KOPT-K1 (cell line): Measurements from ENCODE around the gene ZCCHC2.

Experiments used
- H3K27ac ChIP-seq: fragments of 200-600 bp; sonication (generic); 2 replicates; pipeline ENCODE4 v1.5.1; 2016; ENCODE audit warnings: antibody characterized with exemption, mild to moderate bottlenecking, low read depth, low read length; ENCODE audit not compliant: poor library complexity, severe bottlenecking
- H3K36me3 ChIP-seq: fragments of 200-600 bp; sonication (generic); 2 replicates; pipeline ENCODE4 v1.5.1; 2017; ENCODE audit warnings: antibody characterized with exemption, mild to moderate bottlenecking, low read length, moderate library complexity; ENCODE audit not compliant: insufficient read depth
- H3K9me3 ChIP-seq: fragments of 200-600 bp; sonication (generic); 2 replicates; pipeline ENCODE4 v1.5.1; 2017; ENCODE audit warnings: antibody characterized with exemption, low read length, mild to moderate bottlenecking; ENCODE audit not compliant: insufficient read depth, poor library complexity, severe bottlenecking

ZCCHC2 gene

GRCh38 chr18:62522504-62523254 is at the start of gene ZCCHC2:
Gene ZCCHC2 (plus strand): TSS chr18:62523025. CDS start chr18:62523425, 400 bp downstream.
- no peaks in the 10 kb centered on the region for H3K9me3 ChIP-seq
- no peaks in the 10 kb centered on the region for H3K36me3 ChIP-seq
- peak within 1 kb of the TSS; percentile 67 for H3K27ac ChIP-seq

- H3K36me3 ChIP-seq, result no peaks in the 10 kb centered on the region
- H3K9me3 ChIP-seq, result peaks cover 20% of the 10 kb centered on the region
- no peak overlapping the region for H3K27ac ChIP-seq
Observed at GRCh38 chr18:62479574-62479973, 43.3 kb upstream of the ZCCHC2 start.

GRCh38 chr18:62480927-62481326 is 41.9 kb upstream of the ZCCHC2 start:
- H3K9me3 ChIP-seq, result peaks cover 20% of the 10 kb centered on the region
- no peaks in the 10 kb centered on the region for H3K36me3 ChIP-seq
- H3K27ac ChIP-seq, result no peak overlapping the region

GRCh38 chr18:62484941-62485340 is 37.9 kb upstream of the ZCCHC2 start:
- Histone ChIP-seq H3K9me3 (peaks cover 18% of the 10 kb centered on the region), H3K27ac (no peak overlapping the region), H3K36me3 (no peaks in the 10 kb centered on the region)

GRCh38 chr18:62485684-62486083 is 37.1 kb upstream of the ZCCHC2 start:
- Histone ChIP-seq H3K36me3 (no peaks in the 10 kb centered on the region), H3K27ac (no peak overlapping the region), H3K9me3 (peaks cover 10% of the 10 kb centered on the region)

- peaks cover 4% of the 10 kb centered on the region for H3K9me3 ChIP-seq
- H3K27ac ChIP-seq, result no peak overlapping the region
Observed at GRCh38 chr18:62486290-62486964, 36.4 kb upstream of the ZCCHC2 start.

GRCh38 chr18:62487161-62487560 is 35.7 kb upstream of the ZCCHC2 start:
- Histone ChIP-seq H3K27ac (no peak overlapping the region), H3K36me3 (no peaks in the 10 kb centered on the region), H3K9me3 (no peaks in the 10 kb centered on the region)

More at GRCh38 chr18:62486290-62486964, 36.4 kb upstream of the ZCCHC2 start:
- no peaks in the 10 kb centered on the region for H3K36me3 ChIP-seq

GRCh38 chr18:62490967-62491695 is 31.7 kb upstream of the ZCCHC2 start:
- Histone ChIP-seq H3K36me3 (no peaks in the 10 kb centered on the region), H3K9me3 (no peaks in the 10 kb centered on the region)

GRCh38 chr18:62493033-62493862 is 29.6 kb upstream of the ZCCHC2 start:
- Histone ChIP-seq H3K9me3 (no peaks in the 10 kb centered on the region), H3K36me3 (no peaks in the 10 kb centered on the region), H3K27ac (no peak overlapping the region)

More at GRCh38 chr18:62490967-62491695, 31.7 kb upstream of the ZCCHC2 start:
- no peak overlapping the region for H3K27ac ChIP-seq

GRCh38 chr18:62494764-62495163 is 28.1 kb upstream of the ZCCHC2 start:
- Histone ChIP-seq H3K27ac (no peak overlapping the region), H3K36me3 (no peaks in the 10 kb centered on the region), H3K9me3 (no peaks in the 10 kb centered on the region)

- Histone ChIP-seq H3K9me3 (no peaks in the 10 kb centered on the region), H3K36me3 (no peaks in the 10 kb centered on the region), H3K27ac (no peak overlapping the region)
Observed at GRCh38 chr18:62496262-62496661, 26.6 kb upstream of the ZCCHC2 start.

- Histone ChIP-seq H3K36me3 (no peaks in the 10 kb centered on the region), H3K9me3 (no peaks in the 10 kb centered on the region), H3K27ac (no peak overlapping the region)
Observed at GRCh38 chr18:62497190-62497772, 25.5 kb upstream of the ZCCHC2 start.

GRCh38 chr18:62498616-62499262 is 24.1 kb upstream of the ZCCHC2 start:
- no peak overlapping the region for H3K27ac ChIP-seq
- H3K36me3 ChIP-seq, result no peaks in the 10 kb centered on the region
- no peaks in the 10 kb centered on the region for H3K9me3 ChIP-seq

- Histone ChIP-seq H3K27ac (no peak overlapping the region), H3K9me3 (no peaks in the 10 kb centered on the region), H3K36me3 (no peaks in the 10 kb centered on the region)
Observed at GRCh38 chr18:62499263-62499650, 23.6 kb upstream of the ZCCHC2 start.
